Activated naive CD4-positive, alpha-beta T cell treated with anti-CD3 and anti-CD28 coated beads, Interleukin-2, amount 50 U/mL, for 72 hours (primary cell): ENCODE measurements around the gene DNLZ. TPM values are rescaled to one million over a fixed set of nuclear protein-coding genes. Genes with fewer than 3 reads are reported as not detected.

Experiments used
- ATAC-seq, 2 donors: fragments of 150-1000 bp; cut with Tn5 transposase; 2 replicates each; pipeline ENCODE4 v1.10.0; 2021; ENCODE audit warnings: mild to moderate bottlenecking in 2 of 2, moderate library complexity in 2 of 2
- DNase-seq, 2 donors: peaks; one replicate each; pipeline ENCODE4 v3.0.0; 2021 to 2022; ENCODE audit warnings: low spot score in 2 of 2
- H3K27ac Mint-ChIP-seq, 2 donors: one replicate each; pipeline ENCODE4 v1.8.0; 2022; ENCODE audit warnings: mild to moderate bottlenecking in 2 of 2, mixed read lengths in 2 of 2
- H3K36me3 Mint-ChIP-seq, 2 donors: one replicate each; pipeline ENCODE4 v1.8.0; 2022; ENCODE audit warnings: mixed read lengths in 2 of 2
- H3K9me3 Mint-ChIP-seq, 2 donors: one replicate each; pipeline ENCODE4 v1.8.0; 2022; ENCODE audit warnings: mixed read lengths in 2 of 2
- total RNA-seq, 2 donors: library from RNA; stranded (reverse); gene quantifications; one replicate each; pipeline ENCODE4 v1.2.3, GENCODE V29; 2022

Gene DNLZ
- total RNA-seq, 2 donors from 2014 or later = 10.6 to 15.6 TPM

GRCh38 chr9:136335296-136336155 is 28.0 kb downstream of the DNLZ start:
- no peaks in the 10 kb centered on the region for H3K9me3 Mint-ChIP-seq
- ATAC-seq (no peak), DNase-seq (no peak)
- H3K27ac Mint-ChIP-seq = no peak overlapping the region
- no peaks in the 10 kb centered on the region for H3K36me3 Mint-ChIP-seq

- ATAC-seq (no peak), DNase-seq (no peak)
- Mint-ChIP-seq H3K27ac (no peak overlapping the region), H3K9me3 (no peaks in the 10 kb centered on the region), H3K36me3 (no peaks in the 10 kb centered on the region)
These were observed 29.0 kb downstream of the DNLZ start for GRCh38 chr9:136334541-136334940.

GRCh38 chr9:136333486-136333885 is 30.1 kb downstream of the DNLZ start:
- ATAC-seq (no peak), DNase-seq (no peak)
- H3K9me3 Mint-ChIP-seq = no peaks in the 10 kb centered on the region
- no peaks in the 10 kb centered on the region for H3K36me3 Mint-ChIP-seq
- no peak overlapping the region for H3K27ac Mint-ChIP-seq

- H3K36me3 Mint-ChIP-seq = no peaks in the 10 kb centered on the region
- DNase-seq (no peak), ATAC-seq (no peak)
- H3K27ac Mint-ChIP-seq = no peak overlapping the region
- H3K9me3 Mint-ChIP-seq = no peaks in the 10 kb centered on the region
These were observed 30.5 kb downstream of the DNLZ start for GRCh38 chr9:136333045-136333444.

- H3K36me3 Mint-ChIP-seq = no peaks in the 10 kb centered on the region
- DNase-seq (no peak), ATAC-seq (no peak)
- peak overlapping the region in 1 of 2 donors; percentile 4 for H3K27ac Mint-ChIP-seq
- H3K9me3 Mint-ChIP-seq = no peaks in the 10 kb centered on the region
These were observed 31.0 kb downstream of the DNLZ start for GRCh38 chr9:136332482-136332983.

- H3K36me3 Mint-ChIP-seq = no peaks in the 10 kb centered on the region
- H3K27ac Mint-ChIP-seq = peak overlapping the region in 1 of 2 donors; percentile 81
- no peak for DNase-seq
- H3K9me3 Mint-ChIP-seq = no peaks in the 10 kb centered on the region
- ATAC-seq = no peak
These were observed 31.7 kb downstream of the DNLZ start for GRCh38 chr9:136331556-136332481.

GRCh38 chr9:136331030-136331429 is 32.5 kb downstream of the DNLZ start:
- Mint-ChIP-seq H3K27ac (no peak overlapping the region), H3K9me3 (no peaks in the 10 kb centered on the region), H3K36me3 (no peaks in the 10 kb centered on the region)
- no peak for DNase-seq
- no peak for ATAC-seq

- DNase-seq (no peak), ATAC-seq (no peak)
- Mint-ChIP-seq H3K27ac (no peak overlapping the region), H3K9me3 (no peaks in the 10 kb centered on the region), H3K36me3 (no peaks in the 10 kb centered on the region)
These were observed 33.0 kb downstream of the DNLZ start for GRCh38 chr9:136330406-136330990.

- Mint-ChIP-seq H3K27ac (no peak overlapping the region), H3K9me3 (no peaks in the 10 kb centered on the region), H3K36me3 (no peaks in the 10 kb centered on the region)
- DNase-seq (no peak), ATAC-seq (no peak)
These were observed 33.7 kb downstream of the DNLZ start for GRCh38 chr9:136329636-136330405.

- no peak for ATAC-seq
- no peaks in the 10 kb centered on the region for H3K9me3 Mint-ChIP-seq
- no peak overlapping the region for H3K27ac Mint-ChIP-seq
- no peak for DNase-seq
- H3K36me3 Mint-ChIP-seq = no peaks in the 10 kb centered on the region
These were observed 34.3 kb downstream of the DNLZ start for GRCh38 chr9:136329211-136329627.

GRCh38 chr9:136328622-136329041 is 34.9 kb downstream of the DNLZ start:
- ATAC-seq (no peak), DNase-seq (no peak)
- peak overlapping the region; percentile 40 to 89 for H3K27ac Mint-ChIP-seq
- H3K36me3 Mint-ChIP-seq = no peaks in the 10 kb centered on the region
- H3K9me3 Mint-ChIP-seq = no peaks in the 10 kb centered on the region

GRCh38 chr9:136328011-136328621 is 35.4 kb downstream of the DNLZ start:
- ATAC-seq (peak; percentile 27), DNase-seq (no peak)
- H3K9me3 Mint-ChIP-seq = no peaks in the 10 kb centered on the region
- no peaks in the 10 kb centered on the region for H3K36me3 Mint-ChIP-seq
- H3K27ac Mint-ChIP-seq = peak overlapping the region in 1 of 2 donors; percentile 40

- Mint-ChIP-seq H3K9me3 (no peaks in the 10 kb centered on the region), H3K36me3 (no peaks in the 10 kb centered on the region), H3K27ac (peak within 1 kb of the TSS in 1 of 2 donors; percentile 40)
- DNase-seq = peak in 1 of 2 donors; percentile 51
- peak; percentile 65 to 75 for ATAC-seq
These were observed 36.1 kb downstream of the DNLZ start, which contains the start of gene GPSM1 for GRCh38 chr9:136327304-136327974. GPSM1 (plus strand) TSS chr9:136327539; CDS start chr9:136327696, 157 bp downstream.

GRCh38 chr9:136326761-136327303 is 36.7 kb downstream of the DNLZ start:
- Mint-ChIP-seq H3K36me3 (no peaks in the 10 kb centered on the region), H3K27ac (no peak overlapping the region), H3K9me3 (no peaks in the 10 kb centered on the region)
- DNase-seq = no peak
- ATAC-seq = peak; percentile 18 to 37
